A673 (cell line): Measurements from ENCODE around the gene SVBP. TPM values are rescaled to one million over a fixed set of nuclear protein-coding genes. Genes with fewer than 3 reads are reported as not detected.
A peak's percentile ranks its signal among the peaks of the same experiment; 100 is the strongest.

Experiments
- BruUV-seq: library from RNA; stranded (reverse); fragments of 400-500 nt; replicated peaks from 2 replicates; lab custom pipeline; 2021; lab: Mats Ljungman, UMichigan
- CTCF ChIA-PET: fragments of 300-600 bp; sonication (Branson Sonifier 250); formaldehyde crosslinking; loops from one replicate; lab custom pipeline; 2022; ENCODE audit warnings: antibody characterized with exemption; lab: Charles Lee
- POLR2A ChIA-PET: fragments of 300-600 bp; sonication (Branson Sonifier 250); formaldehyde crosslinking; loops from one replicate; lab custom pipeline; 2022; ENCODE audit warnings: antibody characterized with exemption; ENCODE audit not compliant: low non-redundant PET; lab: Charles Lee
- DNase-seq: peaks from one replicate; pipeline ENCODE4 v3.0.0-alpha.2; 2015; ENCODE audit warnings: low spot score
- H3K27ac ChIP-seq: fragments of 200-600 bp; sonication (generic); 2 replicates; pipeline ENCODE4 v1.5.1; 2016; ENCODE audit warnings: mixed run types, low read depth, mild to moderate bottlenecking, mixed read lengths, antibody characterized with exemption, low read length; ENCODE audit not compliant: poor library complexity, severe bottlenecking
- H3K27me3 ChIP-seq: fragments of 200-600 bp; sonication (generic); replicated peaks from 2 replicates; pipeline ENCODE4 v1.6.1; 2017; ENCODE audit warnings: mixed run types, low read depth, mild to moderate bottlenecking, mixed read lengths, antibody characterized with exemption, low read length; ENCODE audit not compliant: insufficient read depth, poor library complexity
- H3K36me3 ChIP-seq: fragments of 200-600 bp; sonication (generic); 2 replicates; pipeline ENCODE4 v1.6.1; 2016; ENCODE audit warnings: mixed run types, mild to moderate bottlenecking, mixed read lengths, antibody characterized with exemption, low read length; ENCODE audit not compliant: insufficient read depth, poor library complexity, severe bottlenecking
- H3K4me1 ChIP-seq: fragments of 200-600 bp; sonication (generic); 2 replicates; pipeline ENCODE4 v1.6.1; 2017; ENCODE audit warnings: mixed run types, mild to moderate bottlenecking, mixed read lengths, antibody characterized with exemption, low read length; ENCODE audit not compliant: insufficient read depth, poor library complexity, severe bottlenecking
- H3K4me3 ChIP-seq: fragments of 200-600 bp; sonication (generic); 2 replicates; pipeline ENCODE4 v1.5.1; 2016; ENCODE audit warnings: low read depth, mixed run types, mild to moderate bottlenecking, mixed read lengths, low read length; ENCODE audit not compliant: poor library complexity, severe bottlenecking
- H3K9me3 ChIP-seq: fragments of 200-600 bp; sonication (generic); 2 replicates; pipeline ENCODE4 v1.6.1; 2016; ENCODE audit warnings: mixed run types, low read depth, mild to moderate bottlenecking, mixed read lengths, antibody characterized with exemption, low read length; ENCODE audit not compliant: poor library complexity, severe bottlenecking
- CTCF ChIP-seq: fragments of 300-800, 200-600 bp; sonication (generic); conservative IDR thresholded peaks from 2 replicates; pipeline ENCODE4 v1.5.1; 2017; ENCODE audit warnings: low read depth, mild to moderate bottlenecking, antibody characterized with exemption, low read length, moderate library complexity, mixed read lengths
- EZH2 ChIP-seq: fragments of 200-600 bp; sonication (generic); IDR thresholded peaks from 2 replicates; pipeline ENCODE4 v1.6.1; 2017; ENCODE audit warnings: borderline replicate concordance, low read depth, mild to moderate bottlenecking, mixed read lengths, antibody characterized with exemption, low read length; ENCODE audit not compliant: poor library complexity, severe bottlenecking
- intact Hi-C: fragments of 100-400 bp; cut with micrococcal nuclease; formaldehyde crosslinking; loops from one replicate; pipeline ENCODE4 v1.10.0; 2022; ENCODE audit not compliant: unreplicated experiment
- total RNA-seq: library from RNA; stranded (reverse); gene quantifications from 2 replicates; pipeline ENCODE4 v1.2.3, GENCODE V29; 2021

Gene SVBP
- total RNA-seq, 1 experiment from 2014 or later = 50.8 TPM

GRCh38 chr1:42821690-42822089 is 4.5 kb upstream of the SVBP start:
- H3K4me1 ChIP-seq = peaks cover 35% of the 10 kb centered on the region
- no peak for TF ChIP-seq EZH2
- no peak for TF ChIP-seq CTCF
- H3K4me3 ChIP-seq = no peak overlapping the region
- no peak for DNase-seq
- H3K9me3 ChIP-seq = no peaks in the 10 kb centered on the region
- no peaks in the 10 kb centered on the region for H3K36me3 ChIP-seq
- ChIA-PET CTCF (no interaction called here), POLR2A (no interaction called here)
- no peak overlapping the region for H3K27ac ChIP-seq
- BruUV-seq = no TSS peak
- H3K27me3 ChIP-seq = no peaks in the 10 kb centered on the region
- intact Hi-C loops = no loop called here

GRCh38 chr1:42820813-42821212 is 3.6 kb upstream of the SVBP start:
- CTCF ChIA-PET = interaction anchor here (0.5 kb wide), 1 partner anchor 152 kb away, joined by 5 read pairs; no protein-coding TSS in a partner anchor
- H3K4me3 ChIP-seq = no peak overlapping the region
- H3K36me3 ChIP-seq = no peaks in the 10 kb centered on the region
- H3K9me3 ChIP-seq = no peaks in the 10 kb centered on the region
- intact Hi-C loops = no loop called here
- no peak overlapping the region for H3K27ac ChIP-seq
- no peak for DNase-seq
- H3K27me3 ChIP-seq = no peaks in the 10 kb centered on the region
- POLR2A ChIA-PET = no interaction called here
- no TSS peak for BruUV-seq
- H3K4me1 ChIP-seq = peaks cover 42% of the 10 kb centered on the region
- no peak for TF ChIP-seq EZH2
- TF ChIP-seq CTCF = no peak

GRCh38 chr1:42817976-42818375 is 779 bp upstream of the SVBP start:
- intact Hi-C loops = no loop called here
- BruUV-seq = no TSS peak
- POLR2A ChIA-PET = no interaction called here

More at GRCh38 chr1:42817976-42818375, 779 bp upstream of the SVBP start:
- H3K27ac ChIP-seq = no peak overlapping the region
- CTCF ChIA-PET = no interaction called here
- H3K9me3 ChIP-seq = no peaks in the 10 kb centered on the region
- DNase-seq = no peak
- H3K27me3 ChIP-seq = no peaks in the 10 kb centered on the region
- TF ChIP-seq CTCF = no peak
- no peak for TF ChIP-seq EZH2
- peaks cover 7% of the 10 kb centered on the region for H3K36me3 ChIP-seq
- peak overlapping the region; percentile 71 for H3K4me3 ChIP-seq
- H3K4me1 ChIP-seq = peaks cover 37% of the 10 kb centered on the region
